ENCODE measurements around the gene EDA.

GRCh38 chrX:70012756-70013155 lies 396.8 kb downstream of the EDA start:
- TF ChIP-seq CTCF (IDR thresholded peaks at IDR 0.05) (no peak), ZFX (IDR thresholded peaks at IDR 0.05; ENCODE audit: borderline replicate concordance) (no peak)
